SK-N-SH (cell line): ENCODE measurements around the gene FBXO40.

Experiments used
- CTCF ChIP-seq: fragments of 200-600 bp; sonication (generic); IDR thresholded peaks from 2 replicates; pipeline ENCODE4 v1.6.1; 2017; ENCODE audit warnings: antibody characterized with exemption, mild to moderate bottlenecking, moderate library complexity
- FOXJ3 ChIP-seq: sonication (generic); formaldehyde crosslinking; IDR thresholded peaks from 2 replicates; pipeline ENCODE4 v1.5.1; 2020; ENCODE audit warnings: mild to moderate bottlenecking, missing genetic modification reagents
- FOXM1 ChIP-seq: IDR thresholded peaks from 2 replicates; pipeline ENCODE4 v1.4.0; 2012; ENCODE audit warnings: low read depth, mild to moderate bottlenecking
- GATA2 ChIP-seq: sonication (generic); formaldehyde crosslinking; IDR thresholded peaks from 2 replicates; pipeline ENCODE4 v1.5.0; 2020; ENCODE audit warnings: mild to moderate bottlenecking, missing genetic modification reagents
- MXI1 ChIP-seq: IDR thresholded peaks from 2 replicates; pipeline ENCODE4 v1.6.1; 2012; ENCODE audit warnings: mild to moderate bottlenecking, low read depth, low read length, improper control_type of control experiment
- NFIC ChIP-seq: IDR thresholded peaks from 2 replicates; pipeline ENCODE4 v1.4.0; 2012; ENCODE audit warnings: borderline replicate concordance
- NRF1 ChIP-seq: IDR thresholded peaks from 2 replicates; pipeline ENCODE4 v1.6.1; 2012; ENCODE audit warnings: low read depth, mild to moderate bottlenecking, low read length
- RFX5 ChIP-seq: IDR thresholded peaks from 2 replicates; pipeline ENCODE4 v1.6.1; 2012; ENCODE audit warnings: mild to moderate bottlenecking, improper control_type of control experiment, low read length
- RXRA ChIP-seq: IDR thresholded peaks from 2 replicates; pipeline ENCODE4 v1.4.0; 2012; ENCODE audit warnings: low read depth, mild to moderate bottlenecking, borderline replicate concordance
- SMC3 ChIP-seq: IDR thresholded peaks from 2 replicates; pipeline ENCODE4 v1.6.1; 2012; ENCODE audit warnings: low read depth, low read length, improper control_type of control experiment
- TAF1 ChIP-seq: IDR thresholded peaks from 2 replicates; pipeline ENCODE4 v1.6.1; 2012; ENCODE audit warnings: low read depth, mild to moderate bottlenecking, low read length, moderate library complexity, borderline replicate concordance
- USF1 ChIP-seq: IDR thresholded peaks from 2 replicates; pipeline ENCODE4 v1.4.0; 2012; ENCODE audit warnings: low read depth, borderline replicate concordance

DNA sequence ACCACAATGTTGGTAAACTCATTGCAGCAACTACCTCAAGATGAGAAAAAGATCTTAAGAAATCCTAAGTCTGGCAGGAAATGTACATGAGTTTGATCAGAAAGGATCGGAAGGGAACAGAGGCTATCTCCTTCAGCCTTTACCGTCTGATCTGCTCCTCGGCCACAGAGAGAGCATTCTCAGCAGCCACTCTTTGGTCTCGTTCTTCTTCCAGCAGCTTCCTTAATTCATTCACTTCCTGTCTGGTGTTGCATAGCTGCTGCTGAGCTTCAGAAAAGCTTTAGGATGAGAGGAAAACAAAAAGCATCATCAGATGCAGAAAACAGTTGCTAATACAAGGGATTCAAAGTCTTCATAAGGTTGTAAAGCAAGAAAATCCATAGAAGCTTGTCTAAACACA, 74.2 kb downstream of the FBXO40 start:
- TF ChIP-seq CTCF: no peak
- no peak for TF ChIP-seq NRF1
- no peak for TF ChIP-seq TAF1
- TF ChIP-seq SMC3: no peak
- no peak for TF ChIP-seq RXRA
- TF ChIP-seq GATA2 (CRISPR knock-in tag): no peak
- TF ChIP-seq USF1: no peak
- no peak for TF ChIP-seq MXI1
- TF ChIP-seq FOXM1: no peak
- TF ChIP-seq NFIC: no peak
- TF ChIP-seq RFX5: no peak
- TF ChIP-seq FOXJ3 (CRISPR knock-in tag): no peak
